A549 treated with AZD9567 at 1 μM for 4 hours (cell line): ENCODE data around the gene SHISAL1. TPM values are rescaled to one million over a fixed set of nuclear protein-coding genes. Genes with fewer than 3 reads are reported as not detected.

ENCODE experiments used
- total RNA-seq: library from RNA; stranded (reverse); fragments of 200-300 nt; extraction: Qiagen RNA extraction; gene quantifications from 5 replicates; pipeline ENCODE4 v1.2.3, GENCODE V29; 2022; ENCODE audit not compliant: insufficient read depth

SHISAL1 gene
- 2.7 to 3.0 TPM (median 2.8 TPM) in 5 replicates for total RNA-seq

GRCh38 chr22:44312766-44313165, at the start of gene SHISAL1:
SHISAL1 (minus strand) TSS chr22:44312951; CDS start chr22:44300945, 12,006 bp downstream.

Other genes with a start within 250 kb of the SHISAL1 start
- gene PARVG, start 132.0 kb downstream of the SHISAL1 start, total RNA-seq, result not detected in 5 replicates
- gene RTL6, start 185.3 kb upstream of the SHISAL1 start, total RNA-seq, result 18.4 to 21.6 TPM (median 20.6 TPM) in 5 replicates